ENCODE results near the gene VRK2. TPM values are rescaled to one million over a fixed set of nuclear protein-coding genes. Genes with fewer than 3 reads are reported as not detected.

The VRK2 gene
- total and polyA plus RNA-seq, 8 donors = 4.7 to 18.1 (median 13.3) TPM

- intact Hi-C loops (cut with DNase I) = no loop called here
- DNase-seq = no peak
- Histone ChIP-seq H3K9me3 (no peaks in the 10 kb centered on the region), H3K36me3 (no peaks in the 10 kb centered on the region), H3K27me3 (no peaks in the 10 kb centered on the region), H3K27ac (no peak overlapping the region), H3K4me3 (no peak overlapping the region), H3K4me1 (peaks cover 0 to 7% (median 0%) of the 10 kb centered on the region in 3 donors)
- ATAC-seq = no peak
- no peak for FAIRE-seq
- TF ChIP-seq CTCF (IDR thresholded peaks at IDR 0.05) = no peak
- 92 to 93% methylated on average over 4 of the region's 4 CpGs for WGBS, 2 donors
These were observed 51.9 kb downstream of the VRK2 start for GRCh38 chr2:58098254-58099095.

- Histone ChIP-seq H3K36me3 (no peaks in the 10 kb centered on the region), H3K9me3 (no peaks in the 10 kb centered on the region), H3K4me3 (no peak overlapping the region), H3K4me1 (peaks cover 0 to 7% (median 0%) of the 10 kb centered on the region in 3 donors), H3K27me3 (no peaks in the 10 kb centered on the region), H3K27ac (peak overlapping the region in 1 of 4 donors; percentile 2)
- no peak for FAIRE-seq
- no peak for TF ChIP-seq CTCF (IDR thresholded peaks at IDR 0.05)
- intact Hi-C loops (cut with DNase I) = no loop called here
- peak in 2 of 6 donors; percentile 25 to 26 for DNase-seq
- 60% methylated on average over 4 of the region's 4 CpGs for WGBS, 2 donors
- peak; percentile 58 to 89 (median 76) for ATAC-seq
These were observed 52.6 kb downstream of the VRK2 start for GRCh38 chr2:58099096-58099769.

- intact Hi-C loops (cut with DNase I) = no loop called here
- FAIRE-seq = no peak
- H3K27ac ChIP-seq = no peak overlapping the region
These were observed 54.9 kb downstream of the VRK2 start for GRCh38 chr2:58101500-58101899.

GRCh38 chr2:58106896-58107295 lies 60.3 kb downstream of the VRK2 start:
- intact Hi-C loops (cut with DNase I) = no loop called here
- H3K27me3 ChIP-seq = no peaks in the 10 kb centered on the region
- no peak for TF ChIP-seq CTCF (IDR thresholded peaks at IDR 0.05)
- no peaks in the 10 kb centered on the region for H3K36me3 ChIP-seq
- DNase-seq = no peak
- no peaks in the 10 kb centered on the region for H3K9me3 ChIP-seq
- no peak for ATAC-seq
- no peaks in the 10 kb centered on the region for H3K4me1 ChIP-seq
- H3K4me3 ChIP-seq = no peak overlapping the region
- no peak for FAIRE-seq
- no peak overlapping the region for H3K27ac ChIP-seq

More at GRCh38 chr2:58101500-58101899, 54.9 kb downstream of the VRK2 start:
- Histone ChIP-seq H3K4me1 (peaks cover 0 to 7% (median 0%) of the 10 kb centered on the region in 3 donors), H3K9me3 (no peaks in the 10 kb centered on the region), H3K27me3 (no peaks in the 10 kb centered on the region), H3K36me3 (no peaks in the 10 kb centered on the region), H3K4me3 (no peak overlapping the region)
- no peak for DNase-seq
- no peak for ATAC-seq
- no peak for TF ChIP-seq CTCF (IDR thresholded peaks at IDR 0.05)

All from pancreas (tissue), 10 donors.